Right lobe of liver (tissue), 4 donors: Measurements from ENCODE around the gene CD2AP.

Experiments used
- POLR2A ChIP-seq: fragments of 450-650 bp; IDR thresholded peaks from one replicate; pipeline ENCODE4 v1.6.1; 2017; ENCODE audit warnings: antibody characterized with exemption, mild to moderate bottlenecking
- TF ChIP-seq, protein P1 (sequence below), 4 donors: fragments of 200-600 bp in 3 of 4; fragments of 450-650 bp in 1 of 4; IDR thresholded peaks; one replicate each; pipeline versions ENCODE4 v1.5.1 to v1.8.0; 2016 to 2022; ENCODE audit warnings: antibody characterized with exemption in 4 of 4, mild to moderate bottlenecking in 2 of 4
- donor health status: DM: no; HTN: no; CAD: no.
- donor health status: DM: no; HTN: no; CAD: no.
- donor health status: DM: no; HTN: yes; CAD: no.

- TF ChIP-seq, protein P1, sequence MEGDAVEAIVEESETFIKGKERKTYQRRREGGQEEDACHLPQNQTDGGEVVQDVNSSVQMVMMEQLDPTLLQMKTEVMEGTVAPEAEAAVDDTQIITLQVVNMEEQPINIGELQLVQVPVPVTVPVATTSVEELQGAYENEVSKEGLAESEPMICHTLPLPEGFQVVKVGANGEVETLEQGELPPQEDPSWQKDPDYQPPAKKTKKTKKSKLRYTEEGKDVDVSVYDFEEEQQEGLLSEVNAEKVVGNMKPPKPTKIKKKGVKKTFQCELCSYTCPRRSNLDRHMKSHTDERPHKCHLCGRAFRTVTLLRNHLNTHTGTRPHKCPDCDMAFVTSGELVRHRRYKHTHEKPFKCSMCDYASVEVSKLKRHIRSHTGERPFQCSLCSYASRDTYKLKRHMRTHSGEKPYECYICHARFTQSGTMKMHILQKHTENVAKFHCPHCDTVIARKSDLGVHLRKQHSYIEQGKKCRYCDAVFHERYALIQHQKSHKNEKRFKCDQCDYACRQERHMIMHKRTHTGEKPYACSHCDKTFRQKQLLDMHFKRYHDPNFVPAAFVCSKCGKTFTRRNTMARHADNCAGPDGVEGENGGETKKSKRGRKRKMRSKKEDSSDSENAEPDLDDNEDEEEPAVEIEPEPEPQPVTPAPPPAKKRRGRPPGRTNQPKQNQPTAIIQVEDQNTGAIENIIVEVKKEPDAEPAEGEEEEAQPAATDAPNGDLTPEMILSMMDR (IDR thresholded peaks at IDR 0.05): no peak
- TF ChIP-seq POLR2A: no peak
These were observed 2.3 kb downstream of the CD2AP start for GRCh38 chr6:47479874-47480273.
